Endometrial microvascular endothelial cells (primary cell): ENCODE data around the gene IER5L. TPM values are rescaled to one million over a fixed set of nuclear protein-coding genes. Genes with fewer than 3 reads are reported as not detected.

Source experiments
- in situ Hi-C: cut with HindIII; loops from 2 replicates; pipeline ENCODE4 v1.10.0; 2017; ENCODE audit warnings: low sequenced_read_pairs, low pct_unique_long_range_greater_than_20kb; ENCODE audit errors: inconsistent ontology term
- total RNA-seq: library from RNA; depleted of rRNA; stranded (reverse); fragments of >200 nt; gene quantifications from one replicate; pipeline ENCODE4 v1.2.3, GENCODE V29; 2015; ENCODE audit errors: inconsistent ontology term

Gene IER5L
- 18.1 TPM for total RNA-seq

GRCh38 chr9:129177791-129178567 is at the start of gene IER5L:
IER5L (minus strand) TSS chr9:129178261; CDS start chr9:129178052, 209 bp downstream.
- in situ Hi-C loops, result no loop called here

GRCh38 chr9:129227843-129228189 is 49.8 kb upstream of the IER5L start:
- in situ Hi-C loops, result no loop called here

- in situ Hi-C loops, result no loop called here
Observed at GRCh38 chr9:129225815-129226214, 47.8 kb upstream of the IER5L start.

- in situ Hi-C loops, result no loop called here
Observed at GRCh38 chr9:129225490-129225778, 47.4 kb upstream of the IER5L start.

GRCh38 chr9:129224618-129225489 is 46.8 kb upstream of the IER5L start:
- in situ Hi-C loops, result no loop called here

GRCh38 chr9:129223551-129224208 is 45.6 kb upstream of the IER5L start:
- in situ Hi-C loops, result no loop called here

- in situ Hi-C loops, result no loop called here
Observed at GRCh38 chr9:129222819-129223218, 44.8 kb upstream of the IER5L start.

GRCh38 chr9:129221979-129222635 is 44.0 kb upstream of the IER5L start:
- in situ Hi-C loops, result no loop called here

GRCh38 chr9:129221233-129221632 is 43.2 kb upstream of the IER5L start:
- in situ Hi-C loops, result no loop called here

- in situ Hi-C loops, result no loop called here
Observed at GRCh38 chr9:129220771-129221170, 42.7 kb upstream of the IER5L start.

- in situ Hi-C loops, result no loop called here
Observed at GRCh38 chr9:129218918-129219317, 40.9 kb upstream of the IER5L start.

GRCh38 chr9:129218272-129218625 is 40.2 kb upstream of the IER5L start:
- in situ Hi-C loops, result no loop called here

GRCh38 chr9:129213551-129213950 is 35.5 kb upstream of the IER5L start:
- in situ Hi-C loops, result no loop called here

GRCh38 chr9:129211686-129212085 is 33.6 kb upstream of the IER5L start:
- in situ Hi-C loops, result no loop called here

GRCh38 chr9:129210125-129210524 is 32.1 kb upstream of the IER5L start:
- in situ Hi-C loops, result no loop called here

- in situ Hi-C loops, result no loop called here
Observed at GRCh38 chr9:129209580-129209979, 31.5 kb upstream of the IER5L start.

- in situ Hi-C loops, result no loop called here
Observed at GRCh38 chr9:129209109-129209508, 31.0 kb upstream of the IER5L start.

- in situ Hi-C loops, result no loop called here
Observed at GRCh38 chr9:129208207-129209032, 30.4 kb upstream of the IER5L start.

GRCh38 chr9:129206905-129207304 is 28.8 kb upstream of the IER5L start:
- in situ Hi-C loops, result no loop called here
